ENCODE results near the gene SPEG. TPM values are rescaled to one million over a fixed set of nuclear protein-coding genes. Genes with fewer than 3 reads are reported as not detected.

Gene SPEG
- total RNA-seq, 1 experiment from 2014 or later: 56.6 TPM

DNA sequence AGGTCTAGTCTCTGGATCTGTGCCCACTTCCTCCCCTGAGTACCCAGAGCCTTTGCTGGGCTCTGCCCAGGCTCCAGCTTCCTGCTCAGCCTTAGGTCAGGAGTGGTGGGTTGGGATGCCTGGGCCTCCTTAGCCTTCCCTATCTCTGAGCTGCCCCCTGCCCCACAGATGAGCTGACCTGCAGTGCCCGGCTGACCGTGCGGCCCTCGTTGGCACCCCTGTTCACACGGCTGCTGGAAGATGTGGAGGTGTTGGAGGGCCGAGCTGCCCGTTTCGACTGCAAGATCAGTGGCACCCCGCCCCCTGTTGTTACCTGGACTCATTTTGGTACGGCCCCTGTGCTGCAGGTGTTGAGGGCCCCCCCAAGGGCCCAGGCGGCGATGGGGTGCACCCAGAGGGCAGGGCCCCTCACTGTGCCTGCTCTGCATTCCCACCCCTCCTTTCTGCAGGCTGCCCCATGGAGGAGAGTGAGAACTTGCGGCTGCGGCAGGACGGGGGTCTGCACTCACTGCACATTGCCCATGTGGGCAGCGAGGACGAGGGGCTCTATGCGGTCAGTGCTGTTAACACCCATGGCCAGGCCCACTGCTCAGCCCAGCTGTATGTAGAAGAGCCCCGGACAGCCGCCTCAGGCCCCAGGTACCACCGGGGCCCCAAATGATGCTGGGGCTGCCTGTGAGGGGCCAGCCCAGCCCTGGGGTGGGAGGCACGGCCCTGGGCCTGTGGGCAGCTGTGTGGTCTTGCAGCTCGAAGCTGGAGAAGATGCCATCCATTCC, 34.0 kb downstream of the SPEG start:
- Histone ChIP-seq H3K27me3 (ENCODE audit: insufficient read depth, low read length) (no peaks in the 10 kb centered on the region), H3K27ac (ENCODE audit: low read depth, low read length) (no peak overlapping the region), H2AFZ (ENCODE audit: low read depth, low read length, poor library complexity, severe bottlenecking) (no peak overlapping the region), H3K9me3 (ENCODE audit: control insufficient read depth in 1 of 2, insufficient read depth in 1 of 2, low read depth in 1 of 2, low read length in 2 of 2) (no peaks in the 10 kb centered on the region), H3K4me3 (replicated peaks in 1 of 2; ENCODE audit: low read depth in 1 of 2, low read length in 2 of 2) (no peak overlapping the region), H3K79me2 (ENCODE audit: insufficient read depth, low read length) (no peaks in the 10 kb centered on the region), H3K4me1 (ENCODE audit: control insufficient read depth in 1 of 2, insufficient read depth in 2 of 2, low read length in 2 of 2) (peaks cover 0 to 6% of the 10 kb centered on the region in 2 experiments; a peak in 2 of 4 replicates), H3K4me2 (ENCODE audit: low read length) (no peak overlapping the region), H3K9ac (ENCODE audit: low read length) (no peak overlapping the region), H4K20me1 (ENCODE audit: insufficient read depth) (no peaks in the 10 kb centered on the region), H3K36me3 (ENCODE audit: control insufficient read depth in 1 of 2, insufficient read depth in 2 of 2, low read length in 2 of 2) (no peaks in the 10 kb centered on the region), H3K9me2 (ENCODE audit: insufficient read depth) (no peaks in the 10 kb centered on the region)
- POLR2A ChIA-PET: no interaction called here
- ATAC-seq (no peak), DNase-seq (ENCODE audit: low read depth, low spot score) (no peak)
- TF ChIP-seq CEBPB (IDR thresholded peaks at IDR 0.05; ENCODE audit: low read depth) (no peak), POLR2A (IDR thresholded peaks at IDR 0.05; ENCODE audit: borderline replicate concordance, extremely low read depth, insufficient read depth, insufficient read length) (no peak), RAD21 (IDR thresholded peaks at IDR 0.05; ENCODE audit: low read depth) (no peak)
- TF ChIP-seq, protein P1, sequence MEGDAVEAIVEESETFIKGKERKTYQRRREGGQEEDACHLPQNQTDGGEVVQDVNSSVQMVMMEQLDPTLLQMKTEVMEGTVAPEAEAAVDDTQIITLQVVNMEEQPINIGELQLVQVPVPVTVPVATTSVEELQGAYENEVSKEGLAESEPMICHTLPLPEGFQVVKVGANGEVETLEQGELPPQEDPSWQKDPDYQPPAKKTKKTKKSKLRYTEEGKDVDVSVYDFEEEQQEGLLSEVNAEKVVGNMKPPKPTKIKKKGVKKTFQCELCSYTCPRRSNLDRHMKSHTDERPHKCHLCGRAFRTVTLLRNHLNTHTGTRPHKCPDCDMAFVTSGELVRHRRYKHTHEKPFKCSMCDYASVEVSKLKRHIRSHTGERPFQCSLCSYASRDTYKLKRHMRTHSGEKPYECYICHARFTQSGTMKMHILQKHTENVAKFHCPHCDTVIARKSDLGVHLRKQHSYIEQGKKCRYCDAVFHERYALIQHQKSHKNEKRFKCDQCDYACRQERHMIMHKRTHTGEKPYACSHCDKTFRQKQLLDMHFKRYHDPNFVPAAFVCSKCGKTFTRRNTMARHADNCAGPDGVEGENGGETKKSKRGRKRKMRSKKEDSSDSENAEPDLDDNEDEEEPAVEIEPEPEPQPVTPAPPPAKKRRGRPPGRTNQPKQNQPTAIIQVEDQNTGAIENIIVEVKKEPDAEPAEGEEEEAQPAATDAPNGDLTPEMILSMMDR (IDR thresholded peaks at IDR 0.05 in 2 of 3, conservative IDR thresholded peaks at IDR 0.05 in 1 of 3; ENCODE audit: borderline replicate concordance in 1 of 3, insufficient read depth in 1 of 3, low read depth in 2 of 3, low read length in 2 of 3): no peak
- TF ChIP-seq, protein P2, sequence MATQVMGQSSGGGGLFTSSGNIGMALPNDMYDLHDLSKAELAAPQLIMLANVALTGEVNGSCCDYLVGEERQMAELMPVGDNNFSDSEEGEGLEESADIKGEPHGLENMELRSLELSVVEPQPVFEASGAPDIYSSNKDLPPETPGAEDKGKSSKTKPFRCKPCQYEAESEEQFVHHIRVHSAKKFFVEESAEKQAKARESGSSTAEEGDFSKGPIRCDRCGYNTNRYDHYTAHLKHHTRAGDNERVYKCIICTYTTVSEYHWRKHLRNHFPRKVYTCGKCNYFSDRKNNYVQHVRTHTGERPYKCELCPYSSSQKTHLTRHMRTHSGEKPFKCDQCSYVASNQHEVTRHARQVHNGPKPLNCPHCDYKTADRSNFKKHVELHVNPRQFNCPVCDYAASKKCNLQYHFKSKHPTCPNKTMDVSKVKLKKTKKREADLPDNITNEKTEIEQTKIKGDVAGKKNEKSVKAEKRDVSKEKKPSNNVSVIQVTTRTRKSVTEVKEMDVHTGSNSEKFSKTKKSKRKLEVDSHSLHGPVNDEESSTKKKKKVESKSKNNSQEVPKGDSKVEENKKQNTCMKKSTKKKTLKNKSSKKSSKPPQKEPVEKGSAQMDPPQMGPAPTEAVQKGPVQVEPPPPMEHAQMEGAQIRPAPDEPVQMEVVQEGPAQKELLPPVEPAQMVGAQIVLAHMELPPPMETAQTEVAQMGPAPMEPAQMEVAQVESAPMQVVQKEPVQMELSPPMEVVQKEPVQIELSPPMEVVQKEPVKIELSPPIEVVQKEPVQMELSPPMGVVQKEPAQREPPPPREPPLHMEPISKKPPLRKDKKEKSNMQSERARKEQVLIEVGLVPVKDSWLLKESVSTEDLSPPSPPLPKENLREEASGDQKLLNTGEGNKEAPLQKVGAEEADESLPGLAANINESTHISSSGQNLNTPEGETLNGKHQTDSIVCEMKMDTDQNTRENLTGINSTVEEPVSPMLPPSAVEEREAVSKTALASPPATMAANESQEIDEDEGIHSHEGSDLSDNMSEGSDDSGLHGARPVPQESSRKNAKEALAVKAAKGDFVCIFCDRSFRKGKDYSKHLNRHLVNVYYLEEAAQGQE (IDR thresholded peaks at IDR 0.05; ENCODE audit: low read depth): no peak
- CTCF ChIA-PET: interaction anchor here (1.3 kb wide), 1 partner anchor 8 kb away, joined by 3 read pairs; no protein-coding TSS in a partner anchor
- intact Hi-C loops (cut with micrococcal nuclease): no loop called here
- no TSS peak for BruUV-seq (replicated peaks)
- RAD21 ChIA-PET (ENCODE audit: low non-redundant PET in 1 of 2, low total read pairs in 2 of 2, uncharacterized antibody in 2 of 2, unreplicated experiment in 2 of 2): no interaction called here
